Prostate gland (tissue), 2 donors: ENCODE results near the gene PLXNB2. TPM values are rescaled to one million over a fixed set of nuclear protein-coding genes. Genes with fewer than 3 reads are reported as not detected.

Experiments used
- DNase-seq: peaks from one replicate; pipeline ENCODE4 v3.0.0-alpha.2; 2019; ENCODE audit warnings: low spot score
- H3K27ac ChIP-seq, 2 donors: fragments of 200-600 bp; sonication (generic); 2 replicates each; pipeline ENCODE4 v1.5.1; 2017 to 2019
- H3K27me3 ChIP-seq: fragments of 200-600 bp; sonication (generic); replicated peaks from 2 replicates; pipeline ENCODE4 v1.5.1; 2019; ENCODE audit not compliant: insufficient read depth
- H3K36me3 ChIP-seq, 2 donors: fragments of 200-600 bp; sonication (generic); 1 replicate in 1 of 2; 2 replicates in 1 of 2; pipeline versions ENCODE4 v1.5.1 to v1.8.1; 2017 to 2019
- H3K4me1 ChIP-seq: fragments of 200-600 bp; sonication (generic); replicated peaks from 2 replicates; pipeline ENCODE4 v1.5.1; 2019
- H3K4me3 ChIP-seq, 2 donors: fragments of 200-600 bp; sonication (generic); 2 replicates each; pipeline ENCODE4 v1.5.1; 2017 to 2019
- H3K9me3 ChIP-seq: fragments of 200-600 bp; sonication (generic); 2 replicates; pipeline ENCODE4 v1.5.1; 2017
- POLR2A ChIP-seq: fragments of 450-650 bp; IDR thresholded peaks from one replicate; pipeline ENCODE4 v1.6.1; 2016; ENCODE audit warnings: antibody characterized with exemption, mild to moderate bottlenecking
- POLR2AphosphoS5 ChIP-seq: sonication (generic); formaldehyde crosslinking; IDR thresholded peaks from one replicate; pipeline ENCODE4 v1.6.1; 2017; ENCODE audit warnings: antibody characterized with exemption
- WGBS: methylation state at CpG from one replicate; pipeline ENCODE4 v1.1.5; 2018; 5-methylcytosine and 5-hydroxymethylcytosine counted together
- intact Hi-C: fragments of 100-400 bp; cut with DNase I; formaldehyde crosslinking; loops from one replicate; pipeline ENCODE4 v1.14.2; 2022
- total RNA-seq, 2 donors: library from RNA; depleted of rRNA; stranded (reverse); fragments of >200 nt; gene quantifications; one replicate each; pipeline ENCODE4 v1.1.0, GENCODE V29; 2016
- TF ChIP-seq, protein P1 (sequence below), 4 experiments: fragments of 200-600 bp in 2 of 4; fragments of 450-650 bp in 2 of 4; sonication (generic) in 2 of 4; IDR thresholded peaks; 1 replicate in 3 of 4; 2 replicates in 1 of 4; pipeline ENCODE4 v1.5.1; 2016 to 2019; ENCODE audit warnings: antibody characterized with exemption in 4 of 4, mild to moderate bottlenecking in 2 of 4, moderate library complexity in 2 of 4

Gene PLXNB2
- total RNA-seq, 2 donors from 2014 or later = 259 to 309 TPM

DNA sequence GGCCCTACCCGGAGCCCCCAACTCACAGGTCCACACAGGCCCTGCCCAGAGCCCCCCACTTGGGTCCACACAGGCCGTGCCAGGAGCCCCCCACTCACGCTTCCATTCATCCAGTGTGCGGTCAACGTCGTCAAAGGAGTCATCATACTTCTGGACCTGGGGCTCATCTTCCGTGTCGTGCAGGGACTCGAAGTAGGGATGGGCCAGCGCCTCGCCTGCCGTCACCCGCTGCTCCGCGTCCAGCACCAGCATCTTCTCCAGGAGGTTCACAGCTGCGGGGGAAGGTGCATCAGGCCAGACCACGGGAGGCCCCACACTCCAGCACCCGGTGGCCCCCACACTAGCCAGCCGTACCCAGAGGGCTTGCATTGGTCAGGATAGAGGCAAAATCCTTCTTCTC is 52.3 kb downstream of the PLXNB2 start:
- H3K27ac ChIP-seq = no peak overlapping the region
- no peak for DNase-seq
- WGBS = 88% methylated on average over 19 of the region's 19 CpGs
- intact Hi-C loops = no loop called here
- H3K4me1 ChIP-seq = peaks cover 7% of the 10 kb centered on the region
- H3K9me3 ChIP-seq = no peaks in the 10 kb centered on the region
- no peaks in the 10 kb centered on the region for H3K27me3 ChIP-seq
- TF ChIP-seq, protein P1, sequence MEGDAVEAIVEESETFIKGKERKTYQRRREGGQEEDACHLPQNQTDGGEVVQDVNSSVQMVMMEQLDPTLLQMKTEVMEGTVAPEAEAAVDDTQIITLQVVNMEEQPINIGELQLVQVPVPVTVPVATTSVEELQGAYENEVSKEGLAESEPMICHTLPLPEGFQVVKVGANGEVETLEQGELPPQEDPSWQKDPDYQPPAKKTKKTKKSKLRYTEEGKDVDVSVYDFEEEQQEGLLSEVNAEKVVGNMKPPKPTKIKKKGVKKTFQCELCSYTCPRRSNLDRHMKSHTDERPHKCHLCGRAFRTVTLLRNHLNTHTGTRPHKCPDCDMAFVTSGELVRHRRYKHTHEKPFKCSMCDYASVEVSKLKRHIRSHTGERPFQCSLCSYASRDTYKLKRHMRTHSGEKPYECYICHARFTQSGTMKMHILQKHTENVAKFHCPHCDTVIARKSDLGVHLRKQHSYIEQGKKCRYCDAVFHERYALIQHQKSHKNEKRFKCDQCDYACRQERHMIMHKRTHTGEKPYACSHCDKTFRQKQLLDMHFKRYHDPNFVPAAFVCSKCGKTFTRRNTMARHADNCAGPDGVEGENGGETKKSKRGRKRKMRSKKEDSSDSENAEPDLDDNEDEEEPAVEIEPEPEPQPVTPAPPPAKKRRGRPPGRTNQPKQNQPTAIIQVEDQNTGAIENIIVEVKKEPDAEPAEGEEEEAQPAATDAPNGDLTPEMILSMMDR (IDR thresholded peaks at IDR 0.05) = no peak
- no peak overlapping the region for H3K4me3 ChIP-seq
- no peaks in the 10 kb centered on the region for H3K36me3 ChIP-seq

DNA sequence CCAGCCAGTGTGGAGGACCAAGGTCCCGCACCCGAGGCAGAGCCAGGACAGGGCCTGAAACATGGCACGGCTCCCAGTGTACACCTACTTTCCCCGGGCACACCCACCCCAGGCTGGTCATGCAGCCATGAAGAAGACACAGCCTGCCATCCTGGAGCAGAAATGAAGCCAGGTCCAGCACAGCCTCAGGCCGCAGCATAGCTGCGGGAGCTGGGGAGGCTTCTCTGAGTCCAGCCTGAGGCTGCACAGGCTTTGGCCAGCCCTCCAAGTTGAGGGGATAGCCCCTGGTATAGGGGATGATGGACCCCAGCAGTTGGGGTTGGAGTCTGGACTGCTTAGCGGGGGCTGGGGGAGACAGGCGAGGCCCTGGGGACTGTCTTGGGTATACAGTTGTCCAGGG is 53.5 kb downstream of the PLXNB2 start:
- Histone ChIP-seq H3K4me3 (no peak overlapping the region), H3K9me3 (no peaks in the 10 kb centered on the region), H3K4me1 (peaks cover 12% of the 10 kb centered on the region), H3K36me3 (no peaks in the 10 kb centered on the region), H3K27ac (no peak overlapping the region), H3K27me3 (no peaks in the 10 kb centered on the region)
- WGBS = 79% methylated on average over 8 of the region's 8 CpGs
- no peak for DNase-seq
- intact Hi-C loops = loop anchor here (2.0 kb wide), 1 partner anchor 89 kb away; the partner anchor contains the start of gene PPP6R2
- no peak for TF ChIP-seq POLR2AphosphoS5
- no peak for TF ChIP-seq POLR2A
- TF ChIP-seq, protein P1 (IDR thresholded peaks at IDR 0.05) = no peak

DNA sequence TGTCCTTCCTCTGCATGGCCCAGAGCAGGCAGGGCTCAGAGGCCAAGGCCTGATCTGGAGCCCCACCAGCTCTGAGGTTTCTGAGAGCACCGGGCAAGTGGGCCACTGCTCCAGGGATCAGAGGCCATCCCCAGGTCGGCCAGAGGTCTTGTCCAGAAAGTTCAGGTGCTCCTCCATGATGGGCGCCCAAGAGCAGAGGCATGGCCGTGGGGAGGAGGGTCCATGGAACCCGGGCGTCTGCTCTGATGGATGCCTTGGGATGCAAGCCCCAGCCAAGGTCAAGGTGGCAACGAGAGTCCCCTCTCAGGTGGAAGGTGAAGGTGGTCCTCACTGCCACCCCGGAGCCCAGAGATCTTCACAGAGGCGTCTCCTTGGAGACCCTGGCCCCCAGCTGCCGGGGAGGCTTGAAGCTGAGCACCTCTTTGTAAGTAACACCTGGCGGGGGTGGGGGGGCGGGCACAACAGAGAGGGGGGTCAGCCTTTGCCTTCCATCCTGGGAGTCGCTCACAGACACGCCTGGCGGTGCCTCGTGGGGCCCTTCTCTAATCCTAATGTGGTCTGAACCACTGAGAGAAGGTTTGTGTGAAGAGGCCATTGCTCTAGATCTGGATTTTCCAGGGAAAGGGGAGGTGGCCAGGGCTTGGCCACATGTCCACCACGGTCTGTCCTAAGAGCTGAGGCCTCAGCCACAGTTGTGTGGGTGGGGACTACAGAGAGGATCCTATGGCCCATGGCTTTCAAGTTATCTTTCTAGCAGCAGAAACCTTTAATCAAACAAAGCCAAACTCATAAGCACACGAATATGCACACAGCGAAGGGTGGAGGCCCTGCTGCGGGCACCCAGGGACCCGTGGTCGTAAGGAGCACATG is 54.2 kb downstream of the PLXNB2 start:
- H3K27me3 ChIP-seq = no peaks in the 10 kb centered on the region
- TF ChIP-seq, protein P1 (IDR thresholded peaks at IDR 0.05) = no peak
- no peak for TF ChIP-seq POLR2AphosphoS5
- no peak for TF ChIP-seq POLR2A
- H3K9me3 ChIP-seq = no peaks in the 10 kb centered on the region
- H3K4me1 ChIP-seq = peaks cover 12% of the 10 kb centered on the region
- no peaks in the 10 kb centered on the region for H3K36me3 ChIP-seq
- WGBS = 86% methylated on average over 21 of the region's 22 CpGs
- H3K27ac ChIP-seq = no peak overlapping the region
- DNase-seq = no peak
- intact Hi-C loops = loop anchor here (2.0 kb wide), 1 partner anchor 90 kb away; the partner anchor contains the start of gene PPP6R2
- no peak overlapping the region for H3K4me3 ChIP-seq

DNA sequence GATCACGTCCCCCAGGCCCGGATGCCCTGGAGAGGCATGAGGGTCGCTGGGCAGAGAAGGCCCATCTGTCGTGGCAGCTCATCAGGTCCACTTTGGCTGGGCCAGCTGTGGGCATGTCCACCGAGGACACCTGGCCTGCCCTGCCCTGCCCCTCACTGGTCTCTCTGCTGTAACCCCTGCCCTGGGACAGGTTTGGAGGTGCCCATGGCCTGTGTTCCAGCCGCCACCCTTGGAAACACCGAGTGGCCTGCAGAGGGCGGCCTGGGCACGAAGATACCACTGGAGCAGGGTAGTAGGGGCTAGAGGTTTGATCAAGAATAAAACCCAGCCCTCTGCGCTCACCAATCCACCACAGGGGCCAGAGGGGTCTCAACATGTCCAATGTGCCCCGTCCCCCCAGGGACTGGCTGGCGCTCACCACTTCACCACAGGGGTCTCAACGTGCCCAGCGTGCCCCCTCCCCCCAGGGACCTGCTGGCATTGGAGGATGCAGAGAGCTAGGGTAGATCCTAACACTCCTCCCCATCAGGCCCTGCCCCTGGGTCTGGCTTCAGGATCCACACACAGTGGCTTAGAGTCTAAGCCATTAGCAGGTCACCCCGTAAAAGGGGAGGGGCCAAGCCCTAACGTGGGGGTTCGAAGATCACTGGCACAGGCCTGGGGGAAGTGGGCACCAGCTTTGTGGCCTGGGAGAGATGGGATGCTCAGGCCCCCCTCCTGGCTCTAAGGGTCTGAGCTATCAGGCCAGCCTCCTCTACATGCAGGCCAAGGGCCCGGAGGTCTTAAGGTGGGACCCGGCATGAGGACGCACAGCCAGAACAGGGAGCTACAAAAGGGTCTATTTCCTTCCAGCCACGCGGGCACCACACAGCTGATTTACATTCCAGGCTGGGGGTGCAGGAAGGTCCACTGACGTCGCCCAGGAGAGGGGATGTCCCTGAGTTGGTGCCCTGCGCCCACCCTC is 55.1 kb downstream of the PLXNB2 start:
- no peak overlapping the region for H3K4me3 ChIP-seq
- H3K4me1 ChIP-seq = peaks cover 12% of the 10 kb centered on the region
- peak overlapping the region in 1 of 2 donors; percentile 62 for H3K27ac ChIP-seq
- TF ChIP-seq POLR2A (no peak), POLR2AphosphoS5 (no peak)
- TF ChIP-seq, protein P1 (IDR thresholded peaks at IDR 0.05) = peak; percentile 31 to 84 (median 66)
- no peaks in the 10 kb centered on the region for H3K36me3 ChIP-seq
- DNase-seq = peak; percentile 66
- 49% methylated on average over 25 of the region's 25 CpGs for WGBS
- intact Hi-C loops = loop anchor here (2.0 kb wide), 1 partner anchor 90 kb away; the partner anchor contains the start of gene PPP6R2
- no peaks in the 10 kb centered on the region for H3K27me3 ChIP-seq
- H3K9me3 ChIP-seq = no peaks in the 10 kb centered on the region
